ENCODE results near the gene ZNF506.
"Not testable (repeated sequence)": the region's sequence is repeated elsewhere in the genome, so short reads cannot be mapped to it uniquely, and the experiment has no call there.

Gene ZNF506

DNA sequence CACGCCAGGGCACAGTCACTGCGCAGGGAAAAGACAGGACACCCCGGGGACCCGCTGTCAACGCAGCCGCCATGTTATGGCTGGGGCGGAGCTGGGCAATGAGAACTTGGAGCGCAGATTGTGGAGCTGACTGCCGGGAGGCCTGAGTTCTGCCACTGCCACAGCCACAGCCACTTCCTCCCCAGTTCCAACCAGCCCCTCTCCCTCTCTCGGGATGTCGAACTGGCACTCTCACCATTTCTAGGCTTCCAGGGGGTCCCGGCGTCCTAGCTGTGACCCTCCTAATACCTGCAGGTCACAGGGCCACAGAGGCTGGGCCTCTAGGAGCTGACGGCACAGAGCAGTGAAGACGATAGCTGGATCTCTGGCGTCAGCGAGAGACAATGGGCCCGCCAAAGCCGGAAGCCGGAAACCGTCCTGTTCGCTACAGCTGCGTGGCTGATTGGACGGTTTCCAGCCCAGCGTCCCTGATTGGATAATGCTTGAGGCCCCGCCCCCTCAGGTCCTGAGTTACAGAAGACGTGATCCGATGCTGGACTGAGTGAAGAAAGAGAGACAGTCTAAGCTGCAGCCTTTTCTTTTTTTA lies at the start of gene ZNF506:
Gene ZNF506, minus strand, starts transcription at position 385 of the 586 bp plus-strand sequence. Its CDS starts 147 bp downstream, at position 238.
- Mint-ChIP-seq H3K9me3 (peaks cover 66% of the 10 kb centered on the region), H3K4me3 (peak within 1 kb of the TSS; percentile 99), H3K27me3 (ENCODE audit: low read depth) (no peaks in the 10 kb centered on the region), H3K27ac (peak within 1 kb of the TSS; percentile 98), H3K36me3 (ENCODE audit: low read depth) (peaks cover 42% of the 10 kb centered on the region), H3K4me1 (ENCODE audit: low read depth) (peaks cover 8% of the 10 kb centered on the region)
- DNase-seq (ENCODE audit: low spot score): peak; percentile 90

DNA sequence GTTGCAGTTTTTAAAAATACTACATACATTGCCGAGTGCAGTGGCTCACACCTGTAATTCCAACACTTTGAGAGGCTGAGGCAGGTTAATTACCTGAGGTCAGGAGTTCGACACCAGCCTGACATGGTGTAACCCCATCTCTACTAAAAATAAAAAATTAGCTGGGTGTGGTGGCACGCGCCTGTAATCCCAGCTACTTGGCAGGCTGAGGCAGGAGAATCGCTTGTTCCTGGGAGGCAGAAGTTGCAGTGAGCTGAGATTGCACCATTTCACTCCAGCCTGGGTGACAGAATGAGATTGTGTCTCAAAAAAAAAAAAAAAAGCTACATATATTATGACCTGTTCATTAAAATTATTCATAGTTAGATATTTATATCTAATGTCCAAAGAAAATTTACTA lies 48.5 kb upstream of the ZNF506 start:
- not testable (repeated sequence) for DNase-seq (ENCODE audit: low spot score); H3K4me3 Mint-ChIP-seq; H3K27ac Mint-ChIP-seq; H3K27me3 Mint-ChIP-seq (ENCODE audit: low read depth)
- Mint-ChIP-seq H3K4me1 (ENCODE audit: low read depth) (peaks cover 15% of the 10 kb centered on the region), H3K9me3 (peaks cover 51% of the 10 kb centered on the region), H3K36me3 (ENCODE audit: low read depth) (peaks cover 69% of the 10 kb centered on the region)

DNA sequence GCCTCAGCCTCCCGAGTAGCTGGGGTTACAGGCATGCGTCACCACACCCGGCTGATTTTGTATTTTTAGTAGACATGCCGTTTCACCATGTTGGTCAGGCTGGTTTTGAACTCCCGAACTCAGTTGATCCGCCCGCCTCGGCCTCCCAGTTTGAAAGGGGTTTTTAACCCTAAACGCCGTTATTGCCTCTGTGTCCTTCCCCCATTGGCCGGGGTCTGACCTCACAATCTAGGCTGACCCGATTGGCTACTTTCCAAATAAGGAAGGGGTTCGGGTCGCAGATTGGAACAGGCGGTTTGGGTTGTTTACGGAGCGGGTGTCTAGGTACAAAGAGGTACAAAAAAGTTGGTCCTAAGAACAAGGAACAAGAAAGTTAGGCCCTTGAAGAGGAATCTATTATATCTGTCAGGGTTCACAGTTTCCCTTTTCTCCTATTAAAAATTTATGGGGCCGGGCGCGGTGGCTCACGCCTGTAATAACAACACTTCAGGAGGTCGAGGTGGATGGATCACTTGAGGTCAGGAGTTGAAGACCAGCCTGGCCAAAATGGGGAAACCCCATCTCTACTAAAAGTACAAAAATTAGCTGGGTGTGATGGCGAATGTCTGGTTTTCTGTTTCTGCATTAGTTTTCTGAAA lies 45.2 kb upstream of the ZNF506 start:
- Mint-ChIP-seq H3K27ac (peak overlapping the region; percentile 100), H3K9me3 (peaks cover 46% of the 10 kb centered on the region), H3K36me3 (ENCODE audit: low read depth) (peaks cover 43% of the 10 kb centered on the region), H3K4me3 (peak overlapping the region; percentile 100), H3K27me3 (ENCODE audit: low read depth) (no peaks in the 10 kb centered on the region), H3K4me1 (ENCODE audit: low read depth) (peaks cover 15% of the 10 kb centered on the region)
- peak; percentile 36 for DNase-seq (ENCODE audit: low spot score)

DNA sequence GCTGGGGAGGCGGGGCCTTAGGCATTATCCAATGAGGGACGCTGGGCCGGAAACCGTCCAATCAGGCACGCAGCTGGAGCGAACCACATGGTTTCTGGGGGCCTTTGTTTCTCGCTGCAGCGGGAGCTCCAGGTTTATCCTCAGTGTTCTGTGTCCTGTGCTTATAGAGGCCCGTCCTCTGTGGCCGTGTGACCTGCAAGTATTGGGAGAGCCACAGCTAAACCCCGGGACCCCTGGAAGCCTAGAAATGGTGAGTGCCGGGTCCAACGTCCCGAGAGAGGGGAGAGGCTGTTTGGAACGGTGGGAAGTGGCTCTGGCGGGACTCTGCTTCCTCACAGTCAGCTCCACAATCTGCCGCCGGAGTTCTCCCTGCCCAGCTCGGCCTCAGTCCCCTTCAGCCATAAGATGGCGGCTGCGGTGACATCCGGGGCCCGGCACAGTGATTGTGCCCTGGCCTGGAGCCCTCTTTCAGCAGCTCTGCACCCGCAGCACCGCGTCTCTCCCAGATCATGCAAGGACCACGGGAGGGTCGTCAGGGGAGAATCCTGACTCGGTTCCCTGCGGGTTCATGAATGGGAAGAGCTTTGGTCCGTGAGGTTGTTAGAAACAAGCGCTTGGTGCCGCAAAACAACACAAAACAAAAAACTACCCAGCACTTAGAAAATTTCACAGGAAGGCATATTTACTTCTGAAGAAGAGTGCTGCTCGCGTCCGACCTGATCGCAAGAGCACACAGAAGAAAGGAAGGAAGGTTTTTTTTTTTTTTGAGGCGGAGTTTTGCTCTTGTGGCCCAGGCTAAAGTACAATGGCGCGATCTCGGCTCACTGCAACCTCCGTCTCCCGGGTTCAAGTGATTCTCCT lies 44.4 kb upstream of the ZNF506 start, which contains the start of gene ZNF253:
Gene ZNF253, plus strand, starts transcription at position 133 of the 861 bp plus-strand sequence. Its CDS starts 115 bp downstream, at position 248.
- Mint-ChIP-seq H3K27ac (peak within 1 kb of the TSS; percentile 100), H3K9me3 (peaks cover 44% of the 10 kb centered on the region)
- peak; percentile 93 for DNase-seq (ENCODE audit: low spot score)

DNA sequence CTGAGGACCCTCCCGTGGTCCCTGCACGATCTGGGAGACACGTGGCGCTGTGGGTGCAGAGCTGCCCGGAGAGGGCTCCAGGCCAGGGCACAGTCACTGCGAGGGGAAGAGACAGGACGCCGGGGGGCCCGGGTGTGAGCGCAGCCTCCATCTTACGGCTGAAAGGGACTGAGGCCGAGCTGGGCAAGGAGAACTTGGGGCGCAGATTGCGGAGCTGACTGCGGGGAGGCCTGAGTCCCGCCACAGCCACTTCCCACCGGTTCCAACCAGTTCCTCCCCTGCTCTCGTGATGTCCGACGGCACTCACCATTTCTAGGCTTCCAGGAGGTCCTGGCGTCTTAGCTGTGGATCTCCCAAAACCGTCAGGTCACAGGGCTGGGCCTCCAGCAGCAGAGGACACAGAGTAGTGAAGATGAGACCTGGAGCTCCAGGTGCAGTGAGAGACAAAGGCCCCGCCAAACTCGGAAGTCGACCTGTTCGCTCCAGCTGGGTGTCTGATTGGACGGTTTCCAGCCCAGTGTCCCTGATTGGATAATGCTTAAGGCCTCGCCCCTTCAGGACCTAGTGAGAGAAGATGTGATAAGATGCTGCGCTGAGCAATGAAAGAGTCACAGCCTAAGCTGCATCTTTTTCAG lies 39.3 kb upstream of the ZNF506 start:
- Mint-ChIP-seq H3K4me3 (peak overlapping the region; percentile 68), H3K27ac (no peak overlapping the region), H3K9me3 (peaks cover 45% of the 10 kb centered on the region), H3K4me1 (ENCODE audit: low read depth) (no peaks in the 10 kb centered on the region), H3K27me3 (ENCODE audit: low read depth) (no peaks in the 10 kb centered on the region), H3K36me3 (ENCODE audit: low read depth) (peaks cover 6% of the 10 kb centered on the region)
- no peak for DNase-seq (ENCODE audit: low spot score)

More for the DNA sequence above, 44.4 kb upstream of the ZNF506 start, which contains the start of gene ZNF253:
- peak within 1 kb of the TSS; percentile 100 for H3K4me3 Mint-ChIP-seq
- no peaks in the 10 kb centered on the region for H3K27me3 Mint-ChIP-seq (ENCODE audit: low read depth)
- peaks cover 15% of the 10 kb centered on the region for H3K4me1 Mint-ChIP-seq (ENCODE audit: low read depth)
- peaks cover 37% of the 10 kb centered on the region for H3K36me3 Mint-ChIP-seq (ENCODE audit: low read depth)

DNA sequence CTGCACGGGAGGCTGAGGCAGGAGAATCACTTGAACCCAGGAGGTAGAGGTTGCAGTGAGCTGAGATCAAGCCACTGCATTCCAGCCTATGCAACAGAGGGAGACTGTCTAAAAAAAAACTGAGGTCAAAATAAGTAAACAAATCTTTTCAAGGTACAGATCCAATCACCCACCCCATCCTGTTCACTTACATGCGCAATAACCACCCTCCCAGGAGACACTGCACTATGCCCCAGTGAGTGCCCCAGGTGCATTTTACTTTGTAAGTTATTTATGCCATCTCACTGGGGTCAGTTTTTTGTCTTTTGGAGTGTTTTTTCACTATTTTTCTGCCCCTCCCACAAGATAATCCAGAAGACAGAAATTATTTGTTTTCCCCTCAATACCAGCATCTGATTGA lies 37.2 kb upstream of the ZNF506 start:
- Mint-ChIP-seq H3K27me3 (ENCODE audit: low read depth) (no peaks in the 10 kb centered on the region), H3K36me3 (ENCODE audit: low read depth) (peaks cover 5% of the 10 kb centered on the region), H3K4me1 (ENCODE audit: low read depth) (no peaks in the 10 kb centered on the region), H3K27ac (no peak overlapping the region), H3K9me3 (peaks cover 53% of the 10 kb centered on the region), H3K4me3 (no peak overlapping the region)
- DNase-seq (ENCODE audit: low spot score): no peak

DNA sequence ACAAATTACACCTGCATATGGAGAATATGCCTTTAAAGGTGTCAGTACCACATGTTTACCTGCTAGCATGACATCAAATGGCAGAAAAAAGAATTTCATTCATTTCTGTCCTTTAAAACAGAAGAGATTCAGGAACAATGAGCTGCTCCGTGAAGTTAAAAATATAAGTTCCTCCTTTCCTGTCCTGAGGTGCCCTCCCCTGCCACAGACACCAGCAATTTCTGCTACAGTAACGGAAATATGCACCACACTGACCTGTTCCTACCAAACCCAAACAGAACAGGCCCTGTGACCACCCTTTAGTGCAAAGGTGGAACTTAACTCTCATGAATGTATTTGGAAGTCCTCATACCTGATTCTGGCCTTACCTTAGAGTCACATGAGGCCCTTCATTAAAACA lies 30.2 kb upstream of the ZNF506 start:
- H3K27me3 Mint-ChIP-seq (ENCODE audit: low read depth); H3K4me1 Mint-ChIP-seq (ENCODE audit: low read depth); DNase-seq (ENCODE audit: low spot score); H3K27ac Mint-ChIP-seq; H3K36me3 Mint-ChIP-seq (ENCODE audit: low read depth); H3K4me3 Mint-ChIP-seq: not testable (repeated sequence)
- H3K9me3 Mint-ChIP-seq: peaks cover 30% of the 10 kb centered on the region

DNA sequence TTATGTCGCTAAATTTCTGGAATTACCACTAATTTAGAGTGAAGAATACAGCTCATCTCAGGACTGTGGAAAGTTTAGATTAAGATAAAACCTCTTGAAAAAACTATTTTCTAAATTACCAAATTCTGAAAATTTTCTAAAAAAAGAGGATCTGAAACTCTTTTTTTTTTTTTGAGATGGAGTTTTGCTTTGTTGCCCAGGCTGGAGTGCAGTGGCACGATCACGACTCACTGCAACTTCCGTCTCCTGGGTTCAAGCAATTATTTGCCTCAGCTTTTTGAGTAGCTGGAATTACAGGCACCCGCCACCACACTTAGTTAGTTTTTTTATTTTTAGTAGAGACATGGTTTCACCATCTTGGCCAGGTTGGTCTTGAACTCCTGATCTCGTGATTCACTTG lies 27.5 kb upstream of the ZNF506 start:
- Mint-ChIP-seq H3K36me3 (ENCODE audit: low read depth) (no peaks in the 10 kb centered on the region), H3K4me3 (no peak overlapping the region), H3K4me1 (ENCODE audit: low read depth) (no peaks in the 10 kb centered on the region), H3K9me3 (peaks cover 26% of the 10 kb centered on the region), H3K27me3 (ENCODE audit: low read depth) (no peaks in the 10 kb centered on the region), H3K27ac (no peak overlapping the region)
- DNase-seq (ENCODE audit: low spot score): no peak

DNA sequence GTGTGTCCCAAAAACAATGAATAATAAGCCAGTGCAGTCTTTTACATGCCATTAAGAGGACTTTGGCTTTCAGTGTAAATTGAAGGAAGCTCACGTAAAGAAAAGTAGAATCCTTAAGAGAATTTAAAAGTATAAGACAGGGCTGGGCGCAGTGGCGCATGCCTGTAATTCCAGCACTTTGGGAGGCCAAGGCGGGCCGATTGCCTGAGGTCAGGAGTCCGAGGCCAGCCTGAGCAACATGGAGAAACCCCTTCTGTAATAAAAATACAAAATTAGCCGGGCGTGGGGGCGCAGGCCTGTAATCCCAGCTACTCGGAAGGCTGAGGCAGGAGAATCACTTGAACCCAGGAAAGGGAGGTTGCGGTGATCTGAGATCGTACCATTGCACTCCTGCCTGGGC lies 26.2 kb upstream of the ZNF506 start:
- no peak for DNase-seq (ENCODE audit: low spot score)
- H3K27ac Mint-ChIP-seq: no peak overlapping the region
- no peaks in the 10 kb centered on the region for H3K36me3 Mint-ChIP-seq (ENCODE audit: low read depth)
- no peaks in the 10 kb centered on the region for H3K4me1 Mint-ChIP-seq (ENCODE audit: low read depth)
- no peak overlapping the region for H3K4me3 Mint-ChIP-seq
- H3K9me3 Mint-ChIP-seq: peaks cover 34% of the 10 kb centered on the region
- no peaks in the 10 kb centered on the region for H3K27me3 Mint-ChIP-seq (ENCODE audit: low read depth)

DNA sequence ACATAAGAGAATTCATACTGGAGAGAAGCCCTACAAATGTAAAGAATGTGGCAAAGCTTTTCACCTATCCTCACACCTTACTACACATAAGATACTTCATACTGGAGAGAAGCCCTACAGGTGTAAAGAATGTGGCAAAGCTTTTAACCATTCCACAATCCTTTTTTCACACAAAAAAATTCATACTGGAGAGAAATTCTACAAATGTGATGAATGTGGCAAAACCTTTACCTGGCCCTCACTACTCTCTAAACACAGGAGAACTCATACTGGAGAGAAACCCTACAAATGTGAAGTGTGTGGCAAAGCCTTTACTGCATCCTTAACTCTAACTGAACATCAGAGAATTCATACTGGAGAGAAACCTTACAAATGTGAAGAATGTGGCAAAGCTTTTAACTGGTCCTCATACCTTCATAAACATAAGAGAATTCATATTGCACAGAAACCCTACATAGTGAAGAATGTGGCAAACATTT lies 14.0 kb upstream of the ZNF506 start:
- DNase-seq (ENCODE audit: low spot score): no peak
- no peak overlapping the region for H3K4me3 Mint-ChIP-seq
- no peaks in the 10 kb centered on the region for H3K4me1 Mint-ChIP-seq (ENCODE audit: low read depth)
- no peaks in the 10 kb centered on the region for H3K27me3 Mint-ChIP-seq (ENCODE audit: low read depth)
- H3K27ac Mint-ChIP-seq: no peak overlapping the region
- peaks cover 3% of the 10 kb centered on the region for H3K36me3 Mint-ChIP-seq (ENCODE audit: low read depth)
- H3K9me3 Mint-ChIP-seq: peaks cover 46% of the 10 kb centered on the region

DNA sequence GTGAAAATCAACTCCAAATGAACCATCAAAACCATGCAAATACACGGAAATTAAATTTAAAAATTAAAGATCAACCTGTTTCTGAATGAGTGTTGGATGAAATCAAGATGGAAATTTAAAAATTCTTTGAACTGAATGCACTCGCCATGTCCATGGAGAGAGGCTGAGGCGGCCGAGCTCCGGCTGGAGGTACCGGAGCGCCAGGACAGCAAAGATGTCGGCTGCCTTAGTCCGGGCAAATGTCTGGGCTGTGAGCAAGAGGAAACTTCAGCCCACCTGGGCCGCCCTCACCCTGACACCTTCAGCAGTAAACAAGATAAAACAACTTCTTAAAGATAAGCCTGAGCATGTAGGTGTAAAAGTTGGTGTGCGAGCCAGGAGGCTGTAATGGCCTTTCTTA lies 5.3 kb upstream of the ZNF506 start:
- peaks cover 79% of the 10 kb centered on the region for H3K9me3 Mint-ChIP-seq
- no peak overlapping the region for H3K4me3 Mint-ChIP-seq
- no peak for DNase-seq (ENCODE audit: low spot score)
- H3K27me3 Mint-ChIP-seq (ENCODE audit: low read depth): no peaks in the 10 kb centered on the region
- H3K36me3 Mint-ChIP-seq (ENCODE audit: low read depth): peaks cover 12% of the 10 kb centered on the region
- no peak overlapping the region for H3K27ac Mint-ChIP-seq
- no peaks in the 10 kb centered on the region for H3K4me1 Mint-ChIP-seq (ENCODE audit: low read depth)

DNA sequence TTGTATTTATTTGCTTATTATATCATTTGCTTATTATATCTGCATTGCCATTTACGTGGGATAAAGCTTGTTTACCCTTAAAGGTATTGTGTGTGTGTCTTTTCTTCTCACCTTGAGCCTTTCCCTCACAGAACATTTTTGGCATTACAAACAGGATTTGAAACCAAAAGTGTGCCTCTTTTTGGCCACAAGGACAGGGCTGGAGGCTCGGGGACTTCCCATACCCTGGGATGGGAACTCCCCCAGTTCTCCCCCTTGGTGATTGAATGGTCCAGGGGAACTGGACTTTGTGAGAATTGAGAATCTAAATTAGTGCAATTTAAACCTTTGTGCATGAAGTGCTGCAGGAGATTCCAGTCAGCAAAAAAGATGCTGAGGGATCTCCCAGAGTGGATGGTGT lies 2.4 kb upstream of the ZNF506 start:
- Mint-ChIP-seq H3K4me1 (ENCODE audit: low read depth) (peaks cover 4% of the 10 kb centered on the region), H3K27me3 (ENCODE audit: low read depth) (no peaks in the 10 kb centered on the region), H3K9me3 (peaks cover 72% of the 10 kb centered on the region), H3K27ac (no peak overlapping the region), H3K4me3 (no peak overlapping the region), H3K36me3 (ENCODE audit: low read depth) (peaks cover 25% of the 10 kb centered on the region)
- DNase-seq (ENCODE audit: low spot score): no peak

DNA sequence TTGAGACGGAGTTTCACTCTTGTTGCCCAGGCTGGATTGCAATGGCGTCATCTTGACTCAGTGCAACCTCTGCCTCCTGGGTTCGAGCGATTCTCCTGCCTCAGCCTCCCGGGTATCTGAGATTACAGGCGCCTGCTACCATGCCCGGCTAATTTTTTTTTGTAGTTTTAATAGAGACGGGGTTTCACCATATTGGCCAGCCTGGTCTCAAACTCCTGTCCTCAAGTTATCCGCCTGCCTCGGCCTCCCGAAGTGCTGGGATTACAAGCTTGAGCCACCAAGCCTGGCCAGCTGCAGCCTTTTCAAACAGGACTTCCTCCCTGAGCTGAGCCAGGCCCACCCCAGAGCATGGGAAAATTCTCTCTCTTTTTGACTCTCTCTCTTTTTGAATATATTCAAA lies 426 bp upstream of the ZNF506 start:
- not testable (repeated sequence) for H3K27me3 Mint-ChIP-seq (ENCODE audit: low read depth); H3K4me1 Mint-ChIP-seq (ENCODE audit: low read depth)
- H3K36me3 Mint-ChIP-seq (ENCODE audit: low read depth): peaks cover 40% of the 10 kb centered on the region

More for the DNA sequence above, 426 bp upstream of the ZNF506 start:
- Mint-ChIP-seq H3K4me3 (peak overlapping the region; percentile 99), H3K9me3 (peaks cover 69% of the 10 kb centered on the region), H3K27ac (peak overlapping the region; percentile 82)
- not testable (repeated sequence) for DNase-seq (ENCODE audit: low spot score)

Measured in T-helper 2 cell treated with Interferon-gamma antibody and Interleukin-4, amounts not matched to agents 5 μg/mL and 100 μg/mL, for 36 hours (primary cell).